ENCODE measurements around the gene PPP1R1A. TPM values are rescaled to one million over a fixed set of nuclear protein-coding genes. Genes with fewer than 3 reads are reported as not detected.

Gene PPP1R1A
- total RNA-seq, 1 experiment from 2014 or later: 8.5 TPM

- H3K4me1 Mint-ChIP-seq: peaks cover 33 to 45% of the 10 kb centered on the region in 2 experiments
- peaks cover 3% of the 10 kb centered on the region; the same call in 1 of the 2 replicates for H3K4me1 ChIP-seq (ENCODE audit: insufficient read depth, low read length)
- H3K14ac ChIP-seq (ENCODE audit: insufficient read depth, low read length): no peak overlapping the region
- no peaks in the 10 kb centered on the region for H3K79me1 ChIP-seq (ENCODE audit: insufficient read depth, low read depth, low read length, poor library complexity, severe bottlenecking)
- no peak overlapping the region for H3K18ac ChIP-seq (ENCODE audit: insufficient read length, low read depth, low read length)
- H3K27ac Mint-ChIP-seq: no peak overlapping the region
- no peak overlapping the region for H3K56ac ChIP-seq (ENCODE audit: insufficient read length, low read depth, low read length)
- no CpG with 5 or more reads among the region's 7 CpGs for WGBS (ENCODE audit: extremely low coverage, insufficient read length, low lambda C conversion rate)
- no peak overlapping the region for H2AK5ac ChIP-seq (ENCODE audit: insufficient read length, low read length)
- no peak overlapping the region for H2BK120ac ChIP-seq (ENCODE audit: low read depth, low read length, poor library complexity, severe bottlenecking)
- no peak overlapping the region for H3K27ac ChIP-seq (ENCODE audit: insufficient read length, low read depth, low read length)
- no peak overlapping the region for H2BK15ac ChIP-seq (ENCODE audit: low read depth, low read length)
- H4K8ac ChIP-seq (replicated peaks; ENCODE audit: insufficient read length, low read depth, low read length): no peak overlapping the region
- H2AFZ ChIP-seq (ENCODE audit: low read length): no peak overlapping the region
- no peak overlapping the region for H3T11ph ChIP-seq (ENCODE audit: low read length)
- peaks cover 12% of the 10 kb centered on the region for H3K23me2 ChIP-seq (ENCODE audit: insufficient read length, low read depth, low read length, poor library complexity, severe bottlenecking)
- H3K79me2 ChIP-seq (ENCODE audit: insufficient read depth, low read length): no peaks in the 10 kb centered on the region
- no peak overlapping the region for H4K5ac ChIP-seq (ENCODE audit: insufficient read length, low read depth, low read length)
- H3K9ac ChIP-seq (ENCODE audit: extremely low read depth, insufficient read length, low read length): no peak overlapping the region
- no peak overlapping the region for H3K4ac ChIP-seq (ENCODE audit: low read depth, low read length)
- H4K91ac ChIP-seq (ENCODE audit: insufficient read length, low read depth, low read length): no peak overlapping the region
- H3K9me3 Mint-ChIP-seq: no peaks in the 10 kb centered on the region; a peak in 1 of 5 replicates
- H3K4me3 Mint-ChIP-seq: no peak overlapping the region
- H4K20me1 ChIP-seq (ENCODE audit: control insufficient read depth, insufficient read depth, insufficient read length): no peaks in the 10 kb centered on the region
- H2BK12ac ChIP-seq (ENCODE audit: insufficient read length, low read depth, low read length): no peak overlapping the region
- DNase-seq: no peak
- peaks cover 16% of the 10 kb centered on the region; the same call in 1 of the 2 replicates for H3K27me3 ChIP-seq (ENCODE audit: insufficient read depth, low read length)
- no peak overlapping the region for H3K23ac ChIP-seq (ENCODE audit: insufficient read length, low read depth, low read length)
- no peak overlapping the region for H2BK5ac ChIP-seq (ENCODE audit: insufficient read length, low read length)
- peaks cover 95% of the 10 kb centered on the region for H3K27me3 Mint-ChIP-seq (ENCODE audit: low read depth)
- TF ChIP-seq CTCF (conservative IDR thresholded peaks at IDR 0.05): no peak
- H3K36me3 Mint-ChIP-seq (ENCODE audit: insufficient read depth in 1 of 3, low read depth in 3 of 3): peaks cover 0 to 1% (median 0%) of the 10 kb centered on the region in 3 experiments; a peak in 1 of 7 replicates
- H3K9me3 ChIP-seq (ENCODE audit: control insufficient read depth, low read depth, low read length): no peaks in the 10 kb centered on the region
- no peak overlapping the region for H3K4me2 ChIP-seq (ENCODE audit: insufficient read depth, insufficient read length, low read length)
- H2BK20ac ChIP-seq (ENCODE audit: low read depth, low read length, poor library complexity, severe bottlenecking): no peak overlapping the region
Measured at GRCh38 chr12:54590978-54591591, 2.6 kb upstream of the PPP1R1A start.
